ENCODE measurements around the gene SCO2.
"Not testable (repeated sequence)": the region's sequence is repeated elsewhere in the genome, so short reads cannot be mapped to it uniquely, and the experiment has no call there.

SCO2 gene

DNA sequence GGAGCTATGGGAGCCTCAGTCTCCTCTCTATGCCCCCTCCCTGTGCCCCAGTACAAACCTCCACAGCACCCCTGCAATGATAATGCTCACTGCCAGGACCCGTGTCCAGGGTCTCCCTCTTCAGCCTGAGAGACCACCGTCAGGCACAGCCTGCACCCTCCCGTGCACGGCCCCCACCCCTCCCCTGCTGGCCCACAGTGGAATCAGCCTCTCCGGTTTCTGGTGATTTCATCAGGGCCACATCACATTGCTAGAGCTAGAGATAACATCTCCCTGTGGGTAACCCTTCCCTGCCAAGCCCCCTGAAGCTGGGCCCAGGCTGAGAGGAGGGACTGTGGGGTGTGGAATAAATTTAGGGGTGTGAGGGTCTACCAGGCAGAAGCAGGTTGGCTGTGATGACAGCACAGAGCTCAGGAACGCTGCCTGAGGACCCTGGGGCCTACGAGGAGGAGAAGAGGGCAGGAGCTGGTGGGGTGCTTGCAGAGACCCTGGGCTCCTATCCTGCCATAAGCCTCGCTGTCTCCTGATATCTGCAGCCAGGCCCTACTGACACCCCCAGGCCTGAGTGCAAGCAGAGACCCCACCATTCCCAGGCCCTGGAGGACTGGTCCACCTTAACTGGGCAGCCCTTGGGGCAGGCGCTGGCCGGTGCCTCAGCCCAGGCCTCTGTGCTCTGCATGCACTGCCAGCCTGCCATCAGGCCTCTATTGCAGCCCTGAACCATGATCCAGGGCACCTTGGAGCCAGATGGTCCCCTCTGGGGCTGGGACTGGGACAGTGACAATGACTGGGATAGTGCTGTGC is 20.3 kb upstream of the SCO2 start, which contains the start of gene KLHDC7B:
Gene KLHDC7B, plus strand, starts transcription at position 378 of the 804 bp plus-strand sequence. Its CDS starts 345 bp downstream, at position 723.
- no peak for DNase-seq (ENCODE audit: low read depth, low spot score)
- peak; percentile 11 for TF ChIP-seq CTCF (IDR thresholded peaks at IDR 0.05; ENCODE audit: low read depth, low read length)
- no peak within 1 kb of the TSS for H3K4me3 ChIP-seq (ENCODE audit: low read depth, low read length)
- in situ Hi-C loops (cut with HindIII; ENCODE audit: low sequenced_read_pairs): no loop called here

DNA sequence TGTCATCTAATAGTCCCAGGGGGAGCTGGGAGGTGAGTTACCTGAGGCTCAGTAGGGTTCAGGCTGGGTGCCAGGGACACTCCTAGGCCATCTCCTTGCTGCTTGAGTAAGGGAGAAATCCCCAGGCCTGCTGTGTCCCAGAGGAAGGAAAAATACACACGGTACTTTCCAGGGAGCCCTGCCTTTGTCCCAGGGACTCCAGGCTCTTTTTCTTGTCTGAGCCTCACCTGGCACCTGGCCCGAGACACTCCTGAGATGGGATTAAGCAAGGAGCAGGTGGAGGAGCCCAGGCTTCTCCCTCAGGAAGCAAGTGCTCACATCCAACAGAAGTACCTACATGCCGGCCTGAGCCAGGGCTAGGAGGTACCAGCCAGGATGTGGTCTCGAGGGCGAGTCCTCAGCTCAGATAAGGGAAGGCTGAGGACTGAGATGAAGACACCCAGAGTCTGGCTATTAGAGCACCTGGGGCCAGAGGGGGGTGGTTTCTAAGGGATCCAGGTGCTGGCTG is 19.4 kb upstream of the SCO2 start:
- no peak overlapping the region for H3K4me3 ChIP-seq (ENCODE audit: low read depth, low read length)
- no peak for DNase-seq (ENCODE audit: low read depth, low spot score)
- TF ChIP-seq CTCF (IDR thresholded peaks at IDR 0.05; ENCODE audit: low read depth, low read length): no peak
- in situ Hi-C loops (cut with HindIII; ENCODE audit: low sequenced_read_pairs): no loop called here

DNA sequence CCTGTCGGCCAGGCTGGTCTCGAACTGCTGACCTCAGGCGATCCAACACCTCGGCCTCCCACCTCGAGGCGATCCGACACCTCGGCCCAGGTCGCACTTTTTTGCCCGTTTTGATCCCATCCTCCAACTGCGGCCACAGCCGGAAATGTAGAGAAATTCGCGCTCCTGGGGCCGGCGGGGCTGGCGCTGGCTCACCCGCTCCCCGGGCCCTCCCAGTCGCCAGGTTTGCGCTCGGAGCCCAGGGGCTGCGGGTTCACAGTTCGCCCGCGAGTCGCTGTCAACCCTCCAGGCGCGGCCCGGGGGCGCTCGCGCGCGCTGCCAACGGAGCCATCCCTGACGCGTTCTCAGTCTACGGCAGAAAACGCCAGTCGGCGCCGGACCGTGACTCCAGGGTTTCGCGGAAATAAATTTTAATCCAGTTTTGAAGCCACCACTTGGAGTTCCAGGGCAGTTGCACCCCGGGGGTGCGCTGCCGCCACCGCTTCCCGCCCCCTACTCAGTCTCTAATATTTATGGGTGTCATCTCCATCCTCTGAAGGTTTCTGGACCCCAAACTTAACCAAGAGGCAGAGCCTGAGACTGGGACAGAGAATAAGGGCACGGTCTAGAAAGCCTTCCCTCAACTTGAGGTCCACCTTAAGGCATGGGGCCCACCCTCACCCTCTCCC is 18.8 kb upstream of the SCO2 start:
- peak; percentile 39 for DNase-seq (ENCODE audit: low read depth, low spot score)
- peak overlapping the region; percentile 13 for H3K4me3 ChIP-seq (ENCODE audit: low read depth, low read length)
- TF ChIP-seq CTCF (IDR thresholded peaks at IDR 0.05; ENCODE audit: low read depth, low read length): peak; percentile 66
- in situ Hi-C loops (cut with HindIII; ENCODE audit: low sequenced_read_pairs): no loop called here

DNA sequence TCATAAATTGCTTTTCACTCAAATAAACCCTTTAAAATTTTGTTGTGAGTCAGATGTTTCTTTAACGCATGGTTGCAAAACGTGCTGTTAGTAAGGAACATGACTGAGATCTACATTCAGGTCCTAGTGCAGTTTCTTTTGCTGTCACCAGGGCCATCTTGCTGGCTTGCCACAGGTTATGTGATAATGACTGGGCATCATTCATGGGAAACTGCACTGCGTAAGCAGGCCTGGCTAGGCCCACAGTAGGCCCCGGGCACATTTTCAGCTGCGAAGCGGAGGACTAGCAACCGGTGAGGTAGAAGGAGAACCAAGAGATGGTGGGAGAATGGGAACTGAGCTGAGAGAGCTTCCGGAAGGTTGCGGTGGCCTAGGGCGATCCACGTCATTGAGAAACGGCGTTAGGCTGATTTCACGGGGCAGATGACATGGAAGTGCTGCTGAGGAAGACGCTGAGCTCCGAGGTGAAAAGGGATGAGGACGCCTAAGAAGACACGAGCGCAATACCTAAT is 17.1 kb upstream of the SCO2 start:
- no peak for DNase-seq (ENCODE audit: low read depth, low spot score)
- in situ Hi-C loops (cut with HindIII; ENCODE audit: low sequenced_read_pairs): no loop called here
- TF ChIP-seq CTCF (IDR thresholded peaks at IDR 0.05; ENCODE audit: low read depth, low read length): no peak
- no peak overlapping the region for H3K4me3 ChIP-seq (ENCODE audit: low read depth, low read length)

DNA sequence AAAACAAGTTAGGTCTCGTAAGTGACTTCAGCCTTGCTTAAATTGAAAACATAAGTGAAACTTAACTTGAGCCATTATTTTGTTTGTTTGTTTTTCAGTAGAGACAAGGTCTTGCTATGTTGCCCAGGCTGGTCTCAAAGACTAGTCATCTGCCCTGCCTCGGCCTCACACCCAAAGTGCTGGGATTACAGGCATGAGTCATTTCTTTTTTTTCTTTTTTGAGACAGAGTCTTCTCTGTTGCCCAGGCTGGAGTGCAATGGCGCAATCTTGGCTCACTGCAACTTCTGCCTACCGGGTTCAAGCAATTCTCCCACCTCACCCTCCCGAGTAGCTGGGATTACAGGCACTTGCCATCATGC is 16.2 kb upstream of the SCO2 start:
- H3K4me3 ChIP-seq (ENCODE audit: low read depth, low read length); in situ Hi-C loops (cut with HindIII; ENCODE audit: low sequenced_read_pairs): not testable (repeated sequence)
- peak; percentile 64 for DNase-seq (ENCODE audit: low read depth, low spot score)

GRCh38 chr22:50540381-50540780 is 15.0 kb upstream of the SCO2 start:
- DNase-seq (ENCODE audit: low read depth, low spot score): no peak
- in situ Hi-C loops (cut with HindIII; ENCODE audit: low sequenced_read_pairs): no loop called here
- H3K4me3 ChIP-seq (ENCODE audit: low read depth, low read length): no peak overlapping the region
- no peak for TF ChIP-seq CTCF (IDR thresholded peaks at IDR 0.05; ENCODE audit: low read depth, low read length)

DNA sequence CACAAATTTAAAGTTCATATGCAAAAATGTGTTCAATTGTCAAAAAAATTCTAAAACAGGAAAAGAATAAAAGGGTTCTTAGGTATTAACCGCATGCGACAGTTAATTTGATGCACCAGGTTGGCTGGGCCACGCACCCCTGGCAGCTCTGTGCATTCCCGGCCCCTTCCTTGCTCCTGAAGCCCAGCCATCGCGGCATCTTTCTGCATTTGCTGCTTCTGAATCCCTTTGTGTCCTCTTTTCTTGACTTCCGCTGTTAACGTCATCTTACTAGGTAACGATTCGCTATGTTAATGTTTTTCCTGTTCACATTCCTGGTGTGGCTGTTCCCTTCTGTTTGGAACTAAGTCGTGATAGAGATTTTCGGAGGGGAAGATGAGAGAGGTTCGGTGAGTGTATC is 12.4 kb upstream of the SCO2 start:
- no peak for DNase-seq (ENCODE audit: low read depth, low spot score)
- in situ Hi-C loops (cut with HindIII; ENCODE audit: low sequenced_read_pairs): no loop called here
- TF ChIP-seq CTCF (IDR thresholded peaks at IDR 0.05; ENCODE audit: low read depth, low read length): no peak
- no peak overlapping the region for H3K4me3 ChIP-seq (ENCODE audit: low read depth, low read length)
